GM18507 (cell line): Measurements from ENCODE around the gene PDGFB.

Source experiments
- DNase-seq: peaks from one replicate; pipeline ENCODE4 v3.0.0; 2011; ENCODE audit warnings: low read depth; ENCODE audit not compliant: insufficient read length; ENCODE audit errors: extremely low spot score
- FAIRE-seq: peaks from 2 replicates; lab custom pipeline; 2011; peaks lifted over from hg19 to GRCh38; lab: Jason Lieb, UNC

The PDGFB gene

DNA sequence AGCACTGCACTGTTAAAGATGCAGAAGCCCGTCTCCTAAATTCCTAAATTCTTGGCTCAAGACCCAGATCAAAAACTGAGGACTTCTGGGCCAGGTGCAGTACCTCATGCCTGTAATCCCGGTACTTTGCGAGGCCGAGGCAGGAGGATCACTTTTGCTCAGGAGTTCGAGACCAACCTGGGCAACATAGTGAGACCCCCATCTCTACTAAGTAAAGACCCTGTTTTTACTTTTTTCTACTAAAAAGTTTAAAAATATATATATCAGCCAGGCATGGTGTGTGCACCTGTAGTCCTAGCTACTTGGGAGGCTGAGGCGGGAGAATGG, 29.7 kb downstream of the PDGFB start:
- DNase-seq (no peak), FAIRE-seq (no peak)

GRCh38 chr22:39214383-39215069, 30.3 kb downstream of the PDGFB start:
- FAIRE-seq: no peak
- DNase-seq: no peak

GRCh38 chr22:39214006-39214382, 30.8 kb downstream of the PDGFB start:
- no peak for DNase-seq
- FAIRE-seq: no peak

DNA sequence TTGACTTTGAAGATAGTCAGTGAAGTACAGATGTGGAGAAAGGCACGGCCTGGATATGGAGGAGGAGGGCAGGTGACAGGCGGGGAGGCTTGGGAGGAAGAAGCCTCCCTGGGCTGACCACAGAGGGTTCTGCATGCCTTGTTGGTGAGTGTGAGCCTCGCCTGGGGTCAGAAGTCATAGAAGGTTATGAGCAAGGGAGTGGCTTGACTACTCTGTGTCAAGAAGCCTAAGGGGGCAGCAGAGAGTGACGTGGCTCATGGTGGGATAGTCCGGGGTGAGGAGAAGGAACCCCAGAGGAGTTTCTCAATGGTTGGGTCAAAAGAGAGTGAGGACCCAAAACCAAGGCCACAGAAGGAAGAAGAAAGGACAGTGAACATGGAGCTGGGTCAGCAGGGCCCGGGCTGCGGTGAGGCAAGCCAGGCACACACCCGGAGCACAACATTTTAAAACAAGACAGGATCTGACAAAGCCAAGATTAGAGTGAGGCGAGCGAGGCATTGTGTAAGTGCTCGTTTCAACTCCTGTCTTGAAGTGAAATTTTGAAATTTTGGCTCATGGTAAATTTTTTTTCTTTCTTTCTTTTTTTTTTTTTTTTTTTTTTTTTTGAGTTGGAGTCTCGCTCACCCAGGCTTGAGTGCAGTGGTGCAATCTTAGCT, 31.9 kb downstream of the PDGFB start:
- DNase-seq: no peak
- FAIRE-seq: no peak

- FAIRE-seq (no peak), DNase-seq (no peak)
These were observed 35.0 kb downstream of the PDGFB start for GRCh38 chr22:39209756-39210155.

- FAIRE-seq (no peak), DNase-seq (no peak)
These were observed 36.6 kb downstream of the PDGFB start for GRCh38 chr22:39208013-39208680.

DNA sequence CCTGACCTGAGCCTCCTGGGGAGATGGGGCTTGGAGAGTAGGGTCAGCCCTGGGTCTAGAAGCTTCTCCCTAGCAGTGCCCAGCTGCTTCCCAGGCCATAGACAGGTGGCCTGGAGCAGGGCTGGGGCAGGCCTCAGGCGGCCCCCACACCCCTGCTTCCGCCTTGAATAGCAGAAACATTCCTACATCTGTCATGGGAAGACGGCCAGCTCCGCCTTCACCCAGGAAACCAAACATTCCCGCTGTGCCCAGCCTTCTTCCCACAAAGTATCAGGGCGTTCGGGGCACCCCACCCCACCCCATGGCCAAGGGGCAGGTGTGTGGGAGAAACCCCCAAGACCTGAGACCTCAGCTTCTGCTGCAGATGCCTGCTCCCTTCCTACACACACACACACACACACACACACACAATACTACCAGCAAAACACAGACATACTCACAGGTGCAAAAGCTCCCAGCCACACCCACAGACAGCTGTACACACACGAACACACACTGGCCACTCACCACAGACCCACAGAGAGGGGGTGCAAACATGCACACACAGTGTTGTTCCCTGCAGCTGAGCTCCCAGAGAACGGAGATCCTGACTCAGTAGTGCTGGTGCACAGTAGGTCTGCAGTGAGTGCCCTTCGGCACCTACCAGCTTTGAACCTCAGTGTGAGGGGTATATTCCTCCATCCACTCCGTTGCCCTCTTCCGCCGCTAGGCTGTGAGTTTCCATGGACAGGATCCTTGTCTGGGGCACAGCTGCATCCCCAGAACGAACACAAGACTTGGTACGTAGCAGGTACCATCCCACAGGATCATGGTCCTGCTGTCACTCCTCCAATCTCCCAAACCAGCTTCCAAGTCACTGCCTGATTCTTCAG, 37.4 kb downstream of the PDGFB start:
- DNase-seq (no peak), FAIRE-seq (no peak)

GRCh38 chr22:39206491-39206890, 38.3 kb downstream of the PDGFB start:
- DNase-seq: no peak
- no peak for FAIRE-seq

GRCh38 chr22:39205344-39206021, 39.3 kb downstream of the PDGFB start:
- FAIRE-seq (peak; percentile 79), DNase-seq (peak; percentile 37)

DNA sequence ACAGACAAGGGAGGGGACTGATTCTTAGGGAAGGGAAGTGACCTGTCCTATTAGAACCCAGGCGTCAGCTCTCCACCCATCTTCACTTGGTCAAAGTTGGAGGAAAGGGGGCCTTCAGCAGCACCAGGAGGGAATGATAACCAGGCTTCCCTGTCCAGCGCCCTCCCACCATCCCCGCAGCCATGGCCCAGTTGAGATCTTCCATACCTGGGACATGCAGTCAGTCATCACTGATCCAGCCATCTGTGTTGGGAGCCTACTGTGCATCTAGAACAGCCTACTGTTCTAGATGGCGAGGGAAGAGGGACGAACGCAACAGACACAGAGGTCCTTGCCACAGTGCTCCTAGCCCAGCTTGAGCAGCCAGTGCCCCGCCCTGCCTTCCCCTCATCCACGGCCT, 40.6 kb downstream of the PDGFB start:
- FAIRE-seq: no peak
- DNase-seq: no peak

DNA sequence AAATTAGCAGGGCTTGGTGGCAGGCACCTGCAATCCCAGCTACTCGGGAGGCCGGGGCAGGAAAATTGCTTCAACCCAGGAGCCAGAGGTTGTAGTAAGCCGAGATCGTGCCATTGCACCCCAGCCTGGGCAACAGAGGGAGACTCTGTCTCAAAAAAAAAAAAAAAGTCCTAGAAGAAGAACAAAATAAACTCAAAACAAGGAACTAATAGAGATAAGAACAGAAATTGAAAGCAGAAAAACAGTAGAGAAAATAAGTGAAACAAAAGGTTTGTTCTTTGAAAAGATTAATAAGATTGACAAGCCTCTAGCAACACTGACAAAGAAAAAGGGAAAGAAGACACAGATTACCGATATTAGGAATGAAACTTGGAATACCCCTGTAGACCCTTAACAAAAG, 47.2 kb downstream of the PDGFB start:
- peak; percentile 59 for FAIRE-seq
- DNase-seq: no peak

DNA sequence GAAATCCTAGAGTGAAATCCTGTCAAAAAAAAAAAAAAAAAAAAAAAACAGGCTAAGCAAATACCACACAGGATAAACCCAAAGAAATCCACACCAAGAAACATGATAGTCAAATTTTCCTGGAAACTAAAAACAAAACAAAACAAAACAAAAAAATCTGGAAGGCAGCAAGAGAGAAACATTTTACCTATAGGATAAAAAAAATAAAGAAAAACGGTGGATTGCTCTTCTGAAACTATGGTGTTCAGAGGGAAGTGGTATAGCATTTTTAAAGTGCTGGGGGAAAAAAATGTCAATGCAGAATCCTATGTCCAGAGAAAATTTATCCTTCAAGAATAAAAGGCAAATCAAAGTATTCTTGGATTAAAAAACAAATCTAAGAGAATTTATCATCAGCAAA, 50.7 kb downstream of the PDGFB start:
- no peak for FAIRE-seq

DNA sequence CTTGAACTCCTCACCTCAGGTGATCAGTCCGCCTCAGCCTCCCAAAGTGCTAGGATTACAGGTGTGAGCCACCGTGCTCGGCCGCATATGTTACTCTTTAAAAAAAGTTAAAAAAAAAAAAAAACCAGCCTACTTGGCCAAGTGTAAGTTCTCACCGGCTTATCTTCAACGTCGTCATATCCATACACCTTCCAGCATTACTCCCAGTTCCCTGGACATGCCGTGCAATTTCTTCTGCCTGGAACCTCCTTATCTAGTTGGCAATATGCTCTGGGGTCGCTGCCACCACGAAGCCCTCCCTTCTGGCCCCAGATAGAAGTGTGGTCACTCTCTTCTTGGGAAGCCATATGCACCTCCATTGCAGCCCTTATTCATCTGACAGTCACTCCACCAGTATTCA, 56.0 kb downstream of the PDGFB start:
- no peak for FAIRE-seq
- no peak for DNase-seq

More for the DNA sequence above, 50.7 kb downstream of the PDGFB start:
- DNase-seq: no peak

DNA sequence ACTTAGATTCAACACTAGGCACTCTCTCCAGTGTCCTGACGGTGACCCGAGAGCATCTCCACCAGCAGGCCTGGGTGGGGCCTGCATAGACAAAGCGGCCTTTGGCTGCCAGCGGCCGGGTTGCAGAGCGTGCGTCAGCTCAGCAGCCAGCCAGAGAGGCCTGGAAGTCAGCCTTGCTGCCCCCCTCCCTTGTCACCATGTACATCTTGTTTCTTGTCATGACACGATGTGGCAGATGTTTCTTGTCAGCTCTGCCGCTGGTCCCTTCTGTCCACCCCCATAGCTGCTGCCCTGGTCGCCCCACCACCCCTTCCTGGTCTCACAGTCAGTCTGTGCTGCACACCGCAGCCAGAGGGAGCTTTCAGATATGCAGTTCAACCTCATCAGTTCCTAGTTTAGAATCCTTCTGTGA, 59.2 kb downstream of the PDGFB start:
- DNase-seq (no peak), FAIRE-seq (no peak)

GRCh38 chr22:39184586-39185577, 59.9 kb downstream of the PDGFB start:
- FAIRE-seq (no peak), DNase-seq (no peak)

GRCh38 chr22:39183991-39184585, 60.7 kb downstream of the PDGFB start:
- DNase-seq (no peak), FAIRE-seq (no peak)

- no peak for DNase-seq
- no peak for FAIRE-seq
These were observed 62.2 kb downstream of the PDGFB start for GRCh38 chr22:39182478-39183030.

DNA sequence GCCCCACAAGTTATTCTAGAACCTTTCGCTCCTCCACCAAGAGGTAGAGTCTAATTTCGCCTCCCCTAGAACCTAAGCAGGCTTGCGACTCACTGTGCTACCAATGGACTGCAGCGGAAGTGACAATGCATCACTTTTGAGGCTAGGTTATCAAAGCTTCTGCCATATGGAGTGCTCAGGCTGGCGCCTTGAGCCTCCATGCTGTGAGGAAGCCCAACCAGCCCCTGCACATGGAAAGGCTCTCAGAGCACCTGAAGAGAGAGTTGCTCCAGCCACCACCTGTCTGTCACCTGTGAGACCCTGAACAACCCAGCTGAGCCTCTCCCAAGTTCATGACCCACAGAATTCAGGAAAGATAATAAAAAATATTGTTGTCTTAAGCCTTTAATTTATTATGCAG, 63.0 kb downstream of the PDGFB start:
- FAIRE-seq (no peak), DNase-seq (no peak)
